ENCODE results near the gene SCUBE1.

The SCUBE1 gene

GRCh38 chr22:43377548-43377895, 34.4 kb upstream of the SCUBE1 start:
- H3K27ac ChIP-seq: no peak overlapping the region
- no peak for DNase-seq (ENCODE audit: low spot score)
- ChIA-PET POLR2A (ENCODE audit: low non-redundant PET) (no interaction called here), CTCF (interaction anchor here (0.6 kb wide), 1 partner anchor 104 kb away, joined by 4 read pairs; no protein-coding TSS in a partner anchor)
- no peak for TF ChIP-seq CTCF (conservative IDR thresholded peaks at IDR 0.05; ENCODE audit: low read depth)

- CTCF ChIA-PET: no interaction called here
- no peak for DNase-seq (ENCODE audit: low spot score)
These were observed 33.8 kb upstream of the SCUBE1 start for GRCh38 chr22:43376765-43377547.

GRCh38 chr22:43375951-43376455, 32.8 kb upstream of the SCUBE1 start:
- DNase-seq (ENCODE audit: low spot score): no peak
- no peak overlapping the region for H3K27ac ChIP-seq
- ChIA-PET POLR2A (ENCODE audit: low non-redundant PET) (no interaction called here), CTCF (no interaction called here)
- TF ChIP-seq CTCF (conservative IDR thresholded peaks at IDR 0.05; ENCODE audit: low read depth): no peak

More at GRCh38 chr22:43376765-43377547, 33.8 kb upstream of the SCUBE1 start:
- TF ChIP-seq CTCF (conservative IDR thresholded peaks at IDR 0.05; ENCODE audit: low read depth): no peak
- POLR2A ChIA-PET (ENCODE audit: low non-redundant PET): no interaction called here
- H3K27ac ChIP-seq: no peak overlapping the region

- CTCF ChIA-PET: no interaction called here
- POLR2A ChIA-PET (ENCODE audit: low non-redundant PET): no interaction called here
- DNase-seq (ENCODE audit: low spot score): no peak
- H3K27ac ChIP-seq: no peak overlapping the region
- TF ChIP-seq CTCF (conservative IDR thresholded peaks at IDR 0.05; ENCODE audit: low read depth): no peak
These were observed 26.9 kb upstream of the SCUBE1 start for GRCh38 chr22:43370036-43370435.

GRCh38 chr22:43365715-43366440, 22.7 kb upstream of the SCUBE1 start:
- H3K27ac ChIP-seq: no peak overlapping the region
- DNase-seq (ENCODE audit: low spot score): no peak
- CTCF ChIA-PET: no interaction called here
- TF ChIP-seq CTCF (conservative IDR thresholded peaks at IDR 0.05; ENCODE audit: low read depth): no peak
- POLR2A ChIA-PET (ENCODE audit: low non-redundant PET): no interaction called here

- ChIA-PET CTCF (no interaction called here), POLR2A (ENCODE audit: low non-redundant PET) (no interaction called here)
- no peak for DNase-seq (ENCODE audit: low spot score)
- TF ChIP-seq CTCF (conservative IDR thresholded peaks at IDR 0.05; ENCODE audit: low read depth): no peak
- H3K27ac ChIP-seq: no peak overlapping the region
These were observed 20.9 kb upstream of the SCUBE1 start for GRCh38 chr22:43364169-43364435.
